NCI-H2029 treated with DMSO at 0.1 percent for 48 hours (cell line): ENCODE data around the gene SLC39A10.
"Not testable (repeated sequence)": the region's sequence is repeated elsewhere in the genome, so short reads cannot be mapped to it uniquely, and the experiment has no call there.

ENCODE experiments used
- DNase-seq: peaks from one replicate; lab custom pipeline; 2025; lab: John Stamatoyannopoulos, UW

SLC39A10 gene

GRCh38 chr2:195674491-195675221 is 17.6 kb downstream of the SLC39A10 start:
- DNase-seq, result no peak

DNA sequence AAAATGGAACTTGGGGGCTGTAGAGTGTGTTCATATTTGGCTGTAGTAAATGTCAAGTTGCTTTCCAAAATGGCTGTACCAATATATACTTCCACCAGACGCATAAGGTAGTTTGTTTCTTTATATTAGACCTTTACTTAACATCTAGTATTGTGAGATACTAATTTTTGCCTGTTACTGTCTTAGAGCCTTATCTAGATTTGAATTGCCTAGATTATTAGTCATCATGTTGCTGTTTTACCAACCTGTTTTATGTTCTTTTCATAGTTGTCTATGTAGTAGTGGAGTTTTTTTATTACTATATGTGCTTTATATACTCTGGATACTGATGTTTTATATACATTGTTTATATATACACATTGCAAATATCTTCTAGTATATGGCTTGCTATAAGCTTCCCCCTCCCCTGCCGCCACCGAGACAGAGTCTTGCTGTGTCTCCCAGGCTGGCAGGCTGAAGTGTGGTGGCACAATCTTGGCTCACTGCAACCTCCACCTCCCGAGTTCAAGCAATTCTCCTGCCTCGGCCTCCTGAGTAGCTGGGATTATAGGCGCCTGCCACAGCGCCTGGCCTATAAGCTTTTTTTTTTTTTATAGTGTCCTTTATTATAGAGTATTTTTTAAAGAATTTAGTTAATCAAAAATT is 18.9 kb downstream of the SLC39A10 start:
- no peak for DNase-seq

DNA sequence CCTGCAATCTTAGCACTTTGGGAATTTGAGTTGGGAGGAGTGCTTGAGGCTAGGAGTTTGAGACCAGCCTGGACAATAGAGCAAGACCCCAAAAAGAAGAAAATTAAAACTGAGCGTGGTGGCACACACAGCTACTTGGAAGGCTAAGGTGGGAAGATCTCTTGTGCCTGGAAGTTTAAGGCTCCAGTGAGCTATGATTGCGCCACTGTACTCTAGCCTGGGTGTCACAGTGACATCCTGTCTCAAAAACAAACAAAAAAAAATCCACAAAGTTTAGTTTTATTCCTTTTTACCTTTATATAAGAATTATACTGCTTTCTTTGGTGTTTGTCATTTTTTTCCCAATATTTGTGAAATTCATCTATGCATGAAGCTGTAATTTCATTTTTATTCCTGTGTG is 20.3 kb downstream of the SLC39A10 start:
- no peak for DNase-seq

GRCh38 chr2:195677884-195678283 is 20.9 kb downstream of the SLC39A10 start:
- no peak for DNase-seq

GRCh38 chr2:195682077-195682476 is 25.1 kb downstream of the SLC39A10 start:
- DNase-seq, result no peak

GRCh38 chr2:195683174-195683573 is 26.1 kb downstream of the SLC39A10 start:
- DNase-seq, result no peak

DNA sequence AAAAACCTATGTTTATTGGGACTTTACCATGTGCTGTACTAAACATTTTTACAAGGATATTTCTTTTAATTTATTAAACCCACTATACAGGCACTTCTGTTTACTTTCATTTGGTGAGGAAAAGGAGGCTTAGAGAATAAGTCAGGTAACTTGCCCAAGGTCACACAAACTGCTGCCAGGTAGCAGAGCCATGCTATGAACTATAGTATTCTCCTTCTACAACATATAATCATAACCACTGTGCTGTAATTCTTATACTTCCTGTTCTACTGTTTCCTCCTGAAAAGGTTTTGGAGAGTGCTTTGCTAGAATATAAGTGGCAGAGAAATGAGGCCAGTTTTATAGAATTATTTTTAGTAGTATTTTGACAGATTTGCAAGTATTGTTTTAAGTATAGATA is 29.5 kb downstream of the SLC39A10 start:
- no peak for DNase-seq

DNA sequence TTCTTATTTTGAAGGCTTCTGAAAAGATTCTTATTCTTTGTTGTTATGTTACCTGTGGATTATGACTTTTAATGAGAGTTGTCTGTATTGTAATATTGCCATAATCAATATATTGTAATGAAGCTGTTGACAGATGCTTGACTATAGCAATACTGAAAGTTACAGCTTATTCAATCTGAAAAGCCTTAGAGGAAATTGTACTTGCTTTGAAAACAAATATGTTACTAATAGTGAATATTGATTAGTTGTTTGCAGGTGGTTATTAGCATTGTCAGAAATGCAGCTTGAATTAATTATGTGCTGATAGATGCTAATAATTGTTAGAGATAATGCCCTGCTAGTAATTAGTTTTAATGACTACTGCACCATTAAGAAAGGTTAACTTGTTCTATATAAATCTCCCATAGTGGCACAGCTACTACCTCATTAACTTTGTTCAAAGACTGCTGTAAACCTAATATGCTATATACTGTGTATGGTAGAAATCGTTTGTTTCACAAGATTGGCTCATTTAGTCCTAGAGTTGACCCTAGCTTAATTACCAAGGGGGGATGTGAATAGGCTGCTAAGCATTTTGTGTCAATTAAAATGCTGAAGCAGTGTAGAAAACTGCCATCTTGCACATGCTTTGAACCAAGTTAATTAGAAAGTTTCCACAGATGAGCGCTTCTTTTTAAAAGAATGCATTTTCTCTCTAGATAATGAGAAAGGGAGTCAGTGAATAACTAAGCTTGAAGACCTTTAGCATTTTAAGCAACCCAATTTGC is 30.5 kb downstream of the SLC39A10 start:
- DNase-seq, result no peak

GRCh38 chr2:195692531-195692930 is 35.5 kb downstream of the SLC39A10 start:
- DNase-seq, result not testable (repeated sequence)

DNA sequence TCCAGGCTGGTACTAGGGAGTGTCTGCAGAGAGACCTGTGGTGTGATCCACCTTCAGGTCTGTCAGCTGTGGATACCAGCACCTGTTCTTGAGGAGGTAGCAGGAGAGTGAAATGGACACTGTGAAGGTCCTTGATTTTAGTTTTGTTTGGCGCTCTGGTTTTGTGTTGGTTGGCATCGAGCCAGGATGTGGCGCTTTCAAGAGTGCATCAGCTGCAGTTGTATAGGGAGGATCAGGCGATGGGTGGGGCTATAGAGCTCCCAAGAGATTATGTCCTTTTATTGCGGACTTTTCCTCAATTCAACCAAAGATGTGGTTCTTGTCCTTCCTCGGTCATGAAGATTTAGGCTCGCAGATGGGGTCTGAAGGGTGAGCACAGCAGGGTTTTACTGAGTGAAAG is 37.5 kb downstream of the SLC39A10 start:
- DNase-seq, result peak; percentile 32

- no peak for DNase-seq
These were observed 38.1 kb downstream of the SLC39A10 start for GRCh38 chr2:195695002-195695631.

DNA sequence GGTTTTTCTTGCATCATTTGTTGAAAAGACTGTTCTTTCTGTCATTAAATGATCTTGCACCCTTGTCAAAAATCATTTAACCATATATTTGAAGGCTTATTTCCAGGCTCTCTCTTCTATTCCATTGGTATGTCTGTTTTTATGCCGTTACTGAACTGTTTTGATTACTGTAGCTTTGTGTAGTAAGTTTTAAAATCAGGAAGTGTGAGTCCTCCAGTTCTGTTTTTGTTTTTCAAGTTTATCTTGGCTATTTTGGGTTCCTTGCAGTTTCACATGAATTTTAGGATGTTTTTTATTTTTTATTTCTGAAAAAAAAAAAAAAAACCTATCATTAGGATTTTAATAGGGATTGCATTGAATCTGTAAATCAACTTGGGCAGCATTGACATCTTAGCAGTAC is 39.0 kb downstream of the SLC39A10 start:
- DNase-seq, result no peak

- no peak for DNase-seq
These were observed 40.7 kb downstream of the SLC39A10 start for GRCh38 chr2:195697681-195698220.

- no peak for DNase-seq
These were observed 43.5 kb downstream of the SLC39A10 start for GRCh38 chr2:195700480-195700879.

- DNase-seq, result no peak
These were observed 49.3 kb downstream of the SLC39A10 start for GRCh38 chr2:195706161-195706900.

DNA sequence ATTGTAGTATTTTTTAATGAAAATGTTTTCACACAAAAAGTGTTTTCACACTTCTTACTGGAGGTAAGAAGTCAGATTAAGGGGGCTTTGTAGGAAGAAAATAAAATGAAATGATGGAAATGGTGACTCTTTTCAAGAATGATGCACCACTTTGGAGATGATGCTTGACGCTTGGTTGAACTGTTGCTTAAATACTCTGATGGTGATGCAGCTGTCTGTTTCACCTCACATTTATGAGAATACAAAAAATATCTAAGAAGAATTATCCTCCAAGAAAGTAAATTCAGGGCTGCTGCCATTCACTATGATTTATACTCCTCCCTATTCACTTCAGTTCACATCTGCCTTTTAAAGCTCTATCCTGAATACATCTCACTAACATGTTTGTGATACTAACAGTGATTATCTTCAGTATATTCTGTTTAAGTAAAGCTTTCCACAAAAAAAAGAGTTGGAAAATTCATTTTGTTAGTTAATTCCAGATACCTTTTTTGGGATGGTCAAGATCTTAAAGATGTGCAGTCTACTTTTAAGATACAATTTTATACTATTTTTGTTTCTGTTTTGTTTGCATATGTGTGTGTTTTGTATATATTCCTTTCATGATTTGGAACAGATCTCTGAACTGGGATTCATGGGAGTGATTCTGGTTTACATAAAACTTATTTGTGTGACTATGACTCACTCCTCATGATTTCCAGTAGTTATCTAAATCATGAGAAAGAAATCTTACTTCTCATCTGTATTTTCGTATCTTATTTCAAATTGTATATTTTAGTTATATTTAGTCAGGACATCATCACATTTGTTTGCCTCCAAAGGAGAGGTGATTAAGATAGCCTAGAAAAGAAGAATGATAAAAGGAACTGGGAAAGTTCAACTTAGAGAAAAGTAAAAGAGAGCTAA is 53.1 kb downstream of the SLC39A10 start:
- no peak for DNase-seq

- no peak for DNase-seq
These were observed 54.5 kb downstream of the SLC39A10 start for GRCh38 chr2:195711478-195711877.

GRCh38 chr2:195716466-195716865 is 59.4 kb downstream of the SLC39A10 start:
- no peak for DNase-seq

- DNase-seq, result no peak
These were observed 64.0 kb downstream of the SLC39A10 start for GRCh38 chr2:195721042-195721441.

GRCh38 chr2:195722075-195722474 is 65.0 kb downstream of the SLC39A10 start:
- no peak for DNase-seq
